K562 (cell line): ENCODE results near the gene AP1G2. TPM values are rescaled to one million over a fixed set of nuclear protein-coding genes. Genes with fewer than 3 reads are reported as not detected.

Experiments
- ATAC-seq: fragments of 200-7000 bp; cut with Tn5 transposase; 3 replicates; pipeline ENCODE4 v1.9.1; 2020; ENCODE audit warnings: moderate library complexity
- BruUV-seq: library from RNA; stranded (reverse); fragments of 400-500 nt; replicated peaks from 2 replicates; lab custom pipeline; 2021; lab: Mats Ljungman, UMichigan
- CTCF ChIA-PET: fragments of 300-600 bp; formaldehyde crosslinking; extraction: SDS; loops from one replicate; lab custom pipeline; 2021; ENCODE audit warnings: low intra/inter-chr PET ratio; lab: Yijun Ruan, JAX
- POLR2A ChIA-PET: fragments of 300-600, 350-650 bp; sonication (Branson Sonifier 250); formaldehyde crosslinking; extraction: SDS; loops from one replicate; lab custom pipeline; 2021; ENCODE audit warnings: antibody characterized with exemption, inconsistent platforms; lab: Yijun Ruan, JAX
- DNase-seq, 4 experiments: peaks; one replicate each; pipeline versions ENCODE4 v3.0.0 to v3.0.0-alpha.2; 2011 to 2018; ENCODE audit warnings: low spot score in 3 of 4, mixed read lengths in 3 of 4; ENCODE audit errors: extremely low read depth in 1 of 4
- FAIRE-seq: peaks from 2 replicates; lab custom pipeline; 2011; peaks lifted over from hg19 to GRCh38; lab: Jason Lieb, UNC
- H2AFZ ChIP-seq: 2 replicates; pipeline ENCODE4 v1.6.0; 2011; ENCODE audit warnings: low read depth, low read length, control low read depth, inconsistent platforms
- H3K27ac ChIP-seq: fragments of 200-600 bp; 3 replicates; pipeline ENCODE4 v1.8.0; 2011; ENCODE audit warnings: low read depth, mild to moderate bottlenecking, control low read depth, inconsistent platforms, low read length, moderate library complexity, mixed read lengths; ENCODE audit errors: extremely low read depth
- H3K27me3 ChIP-seq, 2 experiments: fragments of 300-600 bp in 1 of 2; 2 replicates in 1 of 2; 3 replicates in 1 of 2; pipeline versions ENCODE4 v1.6.0 to v1.8.0; 2011; ENCODE audit warnings: inconsistent platforms in 2 of 2, low read length in 2 of 2, mild to moderate bottlenecking in 1 of 2, mixed read lengths in 1 of 2, moderate library complexity in 1 of 2; ENCODE audit not compliant: control insufficient read depth in 2 of 2, insufficient read depth in 2 of 2
- H3K36me3 ChIP-seq: fragments of 300-600 bp; 3 replicates; pipeline ENCODE4 v1.8.0; 2011; ENCODE audit warnings: mild to moderate bottlenecking, low read length, inconsistent platforms; ENCODE audit not compliant: control insufficient read depth, insufficient read depth
- H3K4me1 ChIP-seq, 2 experiments: fragments of 200-600 bp in 1 of 2; replicated peaks in 1 of 2; 2 replicates in 1 of 2; 3 replicates in 1 of 2; pipeline versions ENCODE4 v1.5.1 to v1.8.0; 2011; ENCODE audit warnings: inconsistent platforms in 2 of 2, low read length in 2 of 2, mild to moderate bottlenecking in 1 of 2, mixed read lengths in 1 of 2, moderate library complexity in 1 of 2; ENCODE audit not compliant: control insufficient read depth in 2 of 2, insufficient read depth in 2 of 2
- H3K4me2 ChIP-seq: 2 replicates; pipeline ENCODE4 v1.6.1; 2011; ENCODE audit warnings: low read length, control low read depth, inconsistent platforms, mixed read lengths; ENCODE audit not compliant: insufficient read depth
- H3K4me3 ChIP-seq: fragments of 200-600 bp; sonication (generic), shearing (Covaris generic); 2 replicates; pipeline ENCODE4 v1.5.1; 2016; ENCODE audit warnings: control low read depth, inconsistent platforms
- H3K79me2 ChIP-seq: fragments of 200-600 bp; 3 replicates; pipeline ENCODE4 v1.8.0; 2011; ENCODE audit warnings: low read length, inconsistent platforms; ENCODE audit not compliant: control insufficient read depth, insufficient read depth
- H3K9ac ChIP-seq, 2 experiments: 2 replicates each; pipeline versions ENCODE4 v1.6.0 to v1.6.1; 2011; ENCODE audit warnings: low read depth in 2 of 2, low read length in 2 of 2, control low read depth in 1 of 2, inconsistent platforms in 1 of 2, mild to moderate bottlenecking in 1 of 2, mixed read lengths in 1 of 2; ENCODE audit not compliant: insufficient read depth in 1 of 2
- H3K9me1 ChIP-seq: one replicate; pipeline ENCODE4 v1.6.0; 2011; ENCODE audit warnings: inconsistent platforms, mild to moderate bottlenecking, low read length, moderate library complexity; ENCODE audit not compliant: control insufficient read depth, insufficient read depth
- H3K9me3 ChIP-seq: replicated peaks from 2 replicates; pipeline ENCODE4 v1.5.1; 2011; ENCODE audit warnings: low read depth, low read length, inconsistent platforms; ENCODE audit not compliant: control insufficient read depth, insufficient read depth
- H4K20me1 ChIP-seq: replicated peaks from 2 replicates; pipeline ENCODE4 v1.6.1; 2011; ENCODE audit warnings: low read length, inconsistent platforms, mixed read lengths; ENCODE audit not compliant: control insufficient read depth, insufficient read depth
- C11orf30 ChIP-seq: fragments of 450-650 bp; IDR thresholded peaks from 2 replicates; pipeline ENCODE4 v1.6.1; 2016; ENCODE audit warnings: low read depth, mild to moderate bottlenecking
- FOS ChIP-seq: IDR thresholded peaks from 3 replicates; pipeline ENCODE4 v1.6.1; 2011; ENCODE audit not compliant: insufficient read length; ENCODE audit errors: extremely low read depth
- MAFG ChIP-seq: fragments of 450-650 bp; conservative IDR thresholded peaks from 2 replicates; pipeline ENCODE4 v1.6.1; 2016; ENCODE audit warnings: missing genetic modification characterization, missing compliant biosample characterization
- PCBP1 ChIP-seq: fragments of 200-400 bp; formaldehyde crosslinking; IDR thresholded peaks from 2 replicates; pipeline ENCODE4 v1.6.1; 2018; ENCODE audit warnings: mild to moderate bottlenecking, low read depth, low read length; ENCODE audit not compliant: poor library complexity, severe bottlenecking
- POLR2H ChIP-seq: IDR thresholded peaks from 2 replicates; pipeline ENCODE4 v1.6.1; 2016; ENCODE audit warnings: missing genetic modification characterization, low read depth, mild to moderate bottlenecking, control low read depth, missing compliant biosample characterization, moderate library complexity
- SIN3B ChIP-seq: fragments of 450-650 bp; IDR thresholded peaks from 2 replicates; pipeline ENCODE4 v1.6.1; 2017; ENCODE audit warnings: low read depth, mild to moderate bottlenecking, moderate library complexity
- SLC30A9 ChIP-seq: fragments of 250-450 bp; sonication (Bioruptor Pico); IDR thresholded peaks from 2 replicates; pipeline ENCODE4 v1.8.0; 2022; ENCODE audit warnings: mild to moderate bottlenecking, moderate library complexity
- TAF7 ChIP-seq: fragments of 450-650 bp; IDR thresholded peaks from 2 replicates; pipeline ENCODE4 v1.6.1; 2016; ENCODE audit warnings: missing genetic modification characterization, missing compliant biosample characterization
- YBX1 ChIP-seq: fragments of 450-650 bp; IDR thresholded peaks from 2 replicates; pipeline ENCODE4 v1.7.1; 2016; ENCODE audit warnings: mild to moderate bottlenecking
- ZNF77 ChIP-seq: fragments of 250-450 bp; sonication (Bioruptor Pico); IDR thresholded peaks from 2 replicates; pipeline ENCODE4 v1.5.0; 2020
- ZNF778 ChIP-seq: fragments of 450-650 bp; formaldehyde crosslinking; IDR thresholded peaks from 2 replicates; pipeline ENCODE4 v1.4.0; 2020; ENCODE audit warnings: mild to moderate bottlenecking, moderate library complexity
- ZNF785 ChIP-seq: fragments of 250-450 bp; sonication (Bioruptor Pico); IDR thresholded peaks from 2 replicates; pipeline ENCODE4 v1.4.0; 2020; ENCODE audit warnings: mild to moderate bottlenecking
- WGBS: fragments of 100-300 bp; shearing (Covaris generic); methylation state at CpG from one replicate; pipeline ENCODE4 v1.1.6; 2016; ENCODE audit warnings: low coverage, mixed read lengths; ENCODE audit not compliant: insufficient coverage; ENCODE audit errors: missing lambda C conversion rate; 5-methylcytosine and 5-hydroxymethylcytosine counted together
- in situ Hi-C: fragments of 300-500 bp; cut with MboI; formaldehyde crosslinking; loops from 4 replicates; pipeline ENCODE4 v1.15.0; 2018; ENCODE audit warnings: inconsistent platforms, mixed read lengths
- intact Hi-C: fragments of 100-400 bp; cut with micrococcal nuclease; formaldehyde crosslinking; loops from 2 replicates; pipeline ENCODE4 v1.14.2; 2022
- polyA plus RNA-seq, 8 experiments: library from polyadenylated mRNA; depleted of rRNA in 4 of 8; stranded (reverse) in 5 of 8; unstranded in 3 of 8; fragments of >200 nt; fragmentation: Nextera tagmentation in 2 of 8; fragmentation: Illumina TruSeq in 1 of 8; extraction: Ambion mirVana in 2 of 8; extraction: Trizol in 1 of 8; gene quantifications; 2 replicates each; pipeline versions ENCODE4 v1.2.1 to v1.2.3, GENCODE V29; 2011 to 2014; ENCODE audit warnings: inconsistent platforms in 1 of 8, missing spikeins in 1 of 8
- total RNA-seq, 7 experiments: library from RNA; depleted of rRNA in 6 of 7; stranded (reverse); fragments of >200 nt in 6 of 7; fragmentation: Illumina TruSeq in 2 of 7; extraction: Trizol in 2 of 7; gene quantifications; 2 replicates each; pipeline versions ENCODE4 v1.2.1 to v1.2.3, GENCODE V29; 2011 to 2021; ENCODE audit warnings: low replicate concordance in 1 of 7
- TF ChIP-seq, protein P1 (sequence below), 2 experiments: fragments of 450-650 bp; conservative IDR thresholded peaks; 2 replicates each; pipeline ENCODE4 v1.6.1; 2017; ENCODE audit warnings: mild to moderate bottlenecking in 2 of 2, moderate library complexity in 2 of 2
- TF ChIP-seq, protein P2 (sequence below): sonication (generic); formaldehyde crosslinking; IDR thresholded peaks from 2 replicates; pipeline ENCODE4 v1.8.0; 2022; ENCODE audit warnings: mild to moderate bottlenecking, low read depth, missing genetic modification reagents
- TF ChIP-seq, protein P3 (sequence below): IDR thresholded peaks from 3 replicates; pipeline ENCODE4 v1.6.1; 2011; ENCODE audit warnings: borderline replicate concordance, mild to moderate bottlenecking; ENCODE audit not compliant: insufficient read length, insufficient read depth

AP1G2 gene
- total and polyA plus RNA-seq, 9 of the 15 experiments (the other 6 are each of a cell fraction or from before 2014, with no cell fraction given) = 19.1 to 83.5 (median 33.3) TPM

DNA sequence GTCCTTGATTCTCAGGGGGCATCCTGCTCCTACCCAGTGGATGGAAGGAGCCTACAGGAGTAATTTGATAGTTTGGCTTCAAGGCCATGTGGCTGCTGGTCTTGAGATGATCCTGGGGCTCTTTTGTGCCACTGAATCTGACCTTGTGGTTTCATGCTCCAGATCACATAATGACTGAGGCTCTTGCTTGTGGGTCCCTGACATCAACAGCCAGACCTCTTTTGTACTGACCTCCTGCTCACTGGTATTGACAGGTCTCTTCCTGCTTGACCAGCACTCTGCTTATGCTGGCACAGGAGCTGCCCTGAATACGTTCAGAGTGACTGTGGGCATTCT lies 34.2 kb upstream of the AP1G2 start:
- no peaks in the 10 kb centered on the region; a peak in 1 of 5 replicates for H3K4me1 ChIP-seq
- no TSS peak for BruUV-seq
- CTCF ChIA-PET = no interaction called here

DNA sequence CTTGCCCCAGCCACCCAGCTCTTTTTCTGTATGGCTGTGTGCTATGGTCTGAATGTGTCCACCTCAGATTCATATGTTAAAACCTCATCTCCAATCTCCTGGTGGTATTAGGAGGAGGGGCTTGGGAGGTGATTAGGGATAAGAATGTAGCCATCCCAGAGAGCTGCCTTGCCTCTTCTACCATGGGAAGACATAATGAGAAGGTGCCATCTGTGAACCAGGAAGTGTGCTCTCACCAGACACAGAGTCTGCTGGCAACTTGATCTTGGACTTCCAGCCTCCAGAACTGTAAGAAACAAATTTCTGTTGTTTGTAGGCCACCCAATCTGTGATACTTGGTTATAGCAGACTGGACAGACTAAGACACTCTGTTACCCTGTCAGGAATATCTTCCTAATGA lies 33.8 kb upstream of the AP1G2 start:
- BruUV-seq = no TSS peak
- H3K9me3 ChIP-seq = no peaks in the 10 kb centered on the region
- H3K4me3 ChIP-seq = no peak overlapping the region
- H3K27me3 ChIP-seq = peaks cover 0 to 4% of the 10 kb centered on the region in 2 experiments; a peak in 1 of 5 replicates
- POLR2A ChIA-PET = interaction anchor here (0.6 kb wide), 1 partner anchor 472 kb away, joined by 4 read pairs; no protein-coding TSS in a partner anchor
- no peaks in the 10 kb centered on the region; a peak in 1 of 5 replicates for H3K4me1 ChIP-seq
- CTCF ChIA-PET = no interaction called here
- H3K79me2 ChIP-seq = no peaks in the 10 kb centered on the region
- intact Hi-C loops (no loop called here), in situ Hi-C loops (no loop called here)
- no peak overlapping the region for H3K9ac ChIP-seq
- FAIRE-seq (no peak), DNase-seq (no peak), ATAC-seq (no peak)
- no peak overlapping the region for H3K4me2 ChIP-seq
- no peak overlapping the region for H2AFZ ChIP-seq
- H3K36me3 ChIP-seq = no peaks in the 10 kb centered on the region
- no peak overlapping the region for H3K27ac ChIP-seq
- no peak for TF ChIP-seq TAF7 (tag)
- TF ChIP-seq FOS = no peak
- no peak for TF ChIP-seq ZNF77
- TF ChIP-seq, protein P1, sequence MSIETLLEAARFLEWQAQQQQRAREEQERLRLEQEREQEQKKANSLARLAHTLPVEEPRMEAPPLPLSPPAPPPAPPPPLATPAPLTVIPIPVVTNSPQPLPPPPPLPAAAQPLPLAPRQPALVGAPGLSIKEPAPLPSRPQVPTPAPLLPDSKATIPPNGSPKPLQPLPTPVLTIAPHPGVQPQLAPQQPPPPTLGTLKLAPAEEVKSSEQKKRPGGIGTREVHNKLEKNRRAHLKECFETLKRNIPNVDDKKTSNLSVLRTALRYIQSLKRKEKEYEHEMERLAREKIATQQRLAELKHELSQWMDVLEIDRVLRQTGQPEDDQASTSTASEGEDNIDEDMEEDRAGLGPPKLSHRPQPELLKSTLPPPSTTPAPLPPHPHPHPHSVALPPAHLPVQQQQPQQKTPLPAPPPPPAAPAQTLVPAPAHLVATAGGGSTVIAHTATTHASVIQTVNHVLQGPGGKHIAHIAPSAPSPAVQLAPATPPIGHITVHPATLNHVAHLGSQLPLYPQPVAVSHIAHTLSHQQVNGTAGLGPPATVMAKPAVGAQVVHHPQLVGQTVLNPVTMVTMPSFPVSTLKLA (conservative IDR thresholded peaks at IDR 0.05) = no peak
- TF ChIP-seq, protein P2, sequence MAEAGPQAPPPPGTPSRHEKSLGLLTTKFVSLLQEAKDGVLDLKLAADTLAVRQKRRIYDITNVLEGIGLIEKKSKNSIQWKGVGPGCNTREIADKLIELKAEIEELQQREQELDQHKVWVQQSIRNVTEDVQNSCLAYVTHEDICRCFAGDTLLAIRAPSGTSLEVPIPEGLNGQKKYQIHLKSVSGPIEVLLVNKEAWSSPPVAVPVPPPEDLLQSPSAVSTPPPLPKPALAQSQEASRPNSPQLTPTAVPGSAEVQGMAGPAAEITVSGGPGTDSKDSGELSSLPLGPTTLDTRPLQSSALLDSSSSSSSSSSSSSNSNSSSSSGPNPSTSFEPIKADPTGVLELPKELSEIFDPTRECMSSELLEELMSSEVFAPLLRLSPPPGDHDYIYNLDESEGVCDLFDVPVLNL = no peak
- TF ChIP-seq SLC30A9 (CRISPR knock-in tag) = no peak
- no peak for TF ChIP-seq MAFG (tag)
- TF ChIP-seq ZNF785 = no peak
- TF ChIP-seq PCBP1 = no peak
- no peak for TF ChIP-seq POLR2H (tag)
- no peak for TF ChIP-seq C11orf30
- H3K9me1 ChIP-seq = no peaks in the 10 kb centered on the region
- no peaks in the 10 kb centered on the region for H4K20me1 ChIP-seq

More for the DNA sequence above, 34.2 kb upstream of the AP1G2 start:
- TF ChIP-seq, protein P3, sequence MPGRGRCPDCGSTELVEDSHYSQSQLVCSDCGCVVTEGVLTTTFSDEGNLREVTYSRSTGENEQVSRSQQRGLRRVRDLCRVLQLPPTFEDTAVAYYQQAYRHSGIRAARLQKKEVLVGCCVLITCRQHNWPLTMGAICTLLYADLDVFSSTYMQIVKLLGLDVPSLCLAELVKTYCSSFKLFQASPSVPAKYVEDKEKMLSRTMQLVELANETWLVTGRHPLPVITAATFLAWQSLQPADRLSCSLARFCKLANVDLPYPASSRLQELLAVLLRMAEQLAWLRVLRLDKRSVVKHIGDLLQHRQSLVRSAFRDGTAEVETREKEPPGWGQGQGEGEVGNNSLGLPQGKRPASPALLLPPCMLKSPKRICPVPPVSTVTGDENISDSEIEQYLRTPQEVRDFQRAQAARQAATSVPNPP = no peak
- TF ChIP-seq YBX1 (no peak), SIN3B (no peak), ZNF778 (CRISPR knock-in tag) (no peak)
- Histone ChIP-seq H4K20me1 (no peaks in the 10 kb centered on the region), H3K9ac (no peak overlapping the region), H3K27me3 (peaks cover 0 to 5% of the 10 kb centered on the region in 2 experiments; a peak in 1 of 5 replicates), H3K9me1 (no peaks in the 10 kb centered on the region), H3K9me3 (no peaks in the 10 kb centered on the region), H3K4me3 (no peak overlapping the region), H3K4me2 (no peak overlapping the region), H3K79me2 (no peaks in the 10 kb centered on the region), H3K36me3 (no peaks in the 10 kb centered on the region), H2AFZ (no peak overlapping the region), H3K27ac (no peak overlapping the region)
- no peak for DNase-seq
- no peak for FAIRE-seq
- WGBS = 0% methylated on average over 1 of the region's 1 CpG
- POLR2A ChIA-PET = interaction anchor here (0.6 kb wide), 1 partner anchor 473 kb away, joined by 4 read pairs; no protein-coding TSS in a partner anchor
- in situ Hi-C loops = no loop called here
- intact Hi-C loops = no loop called here
- no peak for ATAC-seq
